ENCODE data around the gene ADIRF. TPM values are rescaled to one million over a fixed set of nuclear protein-coding genes. Genes with fewer than 3 reads are reported as not detected.

ADIRF gene
- total RNA-seq, 1 donor from 2014 or later = not detected

DNA sequence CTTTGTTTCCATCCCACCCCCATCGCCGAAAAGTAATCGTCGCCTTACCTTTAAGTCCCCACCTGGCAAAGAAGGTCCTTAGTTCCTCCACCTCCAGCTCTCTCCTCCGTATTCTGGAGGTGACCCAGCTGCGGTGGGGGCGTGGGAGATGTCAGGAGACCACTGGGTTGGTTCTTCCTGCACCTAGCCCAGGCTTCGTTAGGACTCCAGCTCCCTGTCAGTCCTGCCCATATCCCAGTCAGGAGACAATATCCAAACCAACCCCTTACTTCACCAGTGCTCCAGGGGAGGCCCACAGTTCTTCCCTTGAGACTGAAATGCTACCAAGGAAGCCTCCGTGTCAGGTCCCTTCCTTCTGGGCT is 693 bp downstream of the ADIRF start:
- Histone ChIP-seq H3K4me3 (ENCODE audit: insufficient read depth, low read depth, low read length) (peak overlapping the region; percentile 41), H3K9ac (ENCODE audit: low read length) (peak overlapping the region; percentile 93), H4K20me1 (ENCODE audit: insufficient read depth, low read length) (no peaks in the 10 kb centered on the region), H3K27me3 (ENCODE audit: insufficient read depth, low read length) (no peaks in the 10 kb centered on the region), H3K9me3 (ENCODE audit: insufficient read depth, low read depth, low read length) (no peaks in the 10 kb centered on the region), H3K27ac (ENCODE audit: low read depth, low read length) (no peak overlapping the region), H2AFZ (ENCODE audit: low read depth, low read length) (no peak overlapping the region), H3K4me2 (ENCODE audit: low read length) (peak overlapping the region; percentile 95), H3K36me3 (ENCODE audit: insufficient read depth, low read length) (no peaks in the 10 kb centered on the region), H3K4me1 (ENCODE audit: insufficient read depth, low read length) (peaks cover 44% of the 10 kb centered on the region), H3K79me2 (ENCODE audit: insufficient read depth, low read length) (no peaks in the 10 kb centered on the region)
- H3K27ac Mint-ChIP-seq (ENCODE audit: unreplicated experiment) = no peak overlapping the region
- DNase-seq (ENCODE audit: low read depth) = no peak
- peaks cover 27% of the 10 kb centered on the region for H3K27me3 Mint-ChIP-seq (ENCODE audit: low read depth, unreplicated experiment)
- peaks cover 14% of the 10 kb centered on the region for H3K4me1 Mint-ChIP-seq (ENCODE audit: low read depth, unreplicated experiment)
- no peak for FAIRE-seq
- peaks cover 3% of the 10 kb centered on the region for H3K36me3 Mint-ChIP-seq (ENCODE audit: low read depth, unreplicated experiment)
- TF ChIP-seq EZH2 (IDR thresholded peaks at IDR 0.05; ENCODE audit: insufficient read depth, low read length) = no peak
- TF ChIP-seq, protein P1, sequence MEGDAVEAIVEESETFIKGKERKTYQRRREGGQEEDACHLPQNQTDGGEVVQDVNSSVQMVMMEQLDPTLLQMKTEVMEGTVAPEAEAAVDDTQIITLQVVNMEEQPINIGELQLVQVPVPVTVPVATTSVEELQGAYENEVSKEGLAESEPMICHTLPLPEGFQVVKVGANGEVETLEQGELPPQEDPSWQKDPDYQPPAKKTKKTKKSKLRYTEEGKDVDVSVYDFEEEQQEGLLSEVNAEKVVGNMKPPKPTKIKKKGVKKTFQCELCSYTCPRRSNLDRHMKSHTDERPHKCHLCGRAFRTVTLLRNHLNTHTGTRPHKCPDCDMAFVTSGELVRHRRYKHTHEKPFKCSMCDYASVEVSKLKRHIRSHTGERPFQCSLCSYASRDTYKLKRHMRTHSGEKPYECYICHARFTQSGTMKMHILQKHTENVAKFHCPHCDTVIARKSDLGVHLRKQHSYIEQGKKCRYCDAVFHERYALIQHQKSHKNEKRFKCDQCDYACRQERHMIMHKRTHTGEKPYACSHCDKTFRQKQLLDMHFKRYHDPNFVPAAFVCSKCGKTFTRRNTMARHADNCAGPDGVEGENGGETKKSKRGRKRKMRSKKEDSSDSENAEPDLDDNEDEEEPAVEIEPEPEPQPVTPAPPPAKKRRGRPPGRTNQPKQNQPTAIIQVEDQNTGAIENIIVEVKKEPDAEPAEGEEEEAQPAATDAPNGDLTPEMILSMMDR (IDR thresholded peaks at IDR 0.05; ENCODE audit: insufficient read depth, low read depth, low read length) = no peak
- no peaks in the 10 kb centered on the region for H3K9me3 Mint-ChIP-seq (ENCODE audit: unreplicated experiment)
- H3K4me3 Mint-ChIP-seq (ENCODE audit: unreplicated experiment) = no peak overlapping the region

- peaks cover 44% of the 10 kb centered on the region for H3K4me1 ChIP-seq (ENCODE audit: insufficient read depth, low read length)
- no peaks in the 10 kb centered on the region for H3K36me3 ChIP-seq (ENCODE audit: insufficient read depth, low read length)
- no peaks in the 10 kb centered on the region for H3K79me2 ChIP-seq (ENCODE audit: insufficient read depth, low read length)
- FAIRE-seq = no peak
- Mint-ChIP-seq H3K9me3 (ENCODE audit: unreplicated experiment) (no peaks in the 10 kb centered on the region), H3K27ac (ENCODE audit: unreplicated experiment) (no peak overlapping the region), H3K27me3 (ENCODE audit: low read depth, unreplicated experiment) (peaks cover 31% of the 10 kb centered on the region), H3K4me3 (ENCODE audit: unreplicated experiment) (no peak overlapping the region), H3K4me1 (ENCODE audit: low read depth, unreplicated experiment) (peaks cover 14% of the 10 kb centered on the region), H3K36me3 (ENCODE audit: low read depth, unreplicated experiment) (peaks cover 3% of the 10 kb centered on the region)
- no peak for DNase-seq (ENCODE audit: low read depth)
- H3K27me3 ChIP-seq (ENCODE audit: insufficient read depth, low read length) = no peaks in the 10 kb centered on the region
- no peaks in the 10 kb centered on the region for H3K9me3 ChIP-seq (ENCODE audit: insufficient read depth, low read depth, low read length)
- H4K20me1 ChIP-seq (ENCODE audit: insufficient read depth, low read length) = no peaks in the 10 kb centered on the region
- peak overlapping the region; percentile 93 for H3K9ac ChIP-seq (ENCODE audit: low read length)
- H3K4me2 ChIP-seq (ENCODE audit: low read length) = peak overlapping the region; percentile 95
- no peak for TF ChIP-seq EZH2 (IDR thresholded peaks at IDR 0.05; ENCODE audit: insufficient read depth, low read length)
- TF ChIP-seq, protein P1 (IDR thresholded peaks at IDR 0.05; ENCODE audit: insufficient read depth, low read depth, low read length) = no peak
- no peak overlapping the region for H3K4me3 ChIP-seq (ENCODE audit: insufficient read depth, low read depth, low read length)
- H3K27ac ChIP-seq (ENCODE audit: low read depth, low read length) = peak overlapping the region; percentile 80
- no peak overlapping the region for H2AFZ ChIP-seq (ENCODE audit: low read depth, low read length)
These were observed 1.2 kb downstream of the ADIRF start for GRCh38 chr10:86969421-86970041.

All from astrocyte (in vitro differentiated cells and primary cell).